CD1c-positive myeloid dendritic cell (primary cell): ENCODE data around the gene IFTAP.
"Not testable (repeated sequence)": the region's sequence is repeated elsewhere in the genome, so short reads cannot be mapped to it uniquely, and the experiment has no call there.

Experiments
- DNase-seq: peaks from one replicate; pipeline ENCODE4 v3.0.0-alpha.2; 2016; ENCODE audit errors: extremely low spot score

Gene IFTAP

GRCh38 chr11:36638556-36638955, 44.3 kb downstream of the IFTAP start:
- no peak for DNase-seq

DNA sequence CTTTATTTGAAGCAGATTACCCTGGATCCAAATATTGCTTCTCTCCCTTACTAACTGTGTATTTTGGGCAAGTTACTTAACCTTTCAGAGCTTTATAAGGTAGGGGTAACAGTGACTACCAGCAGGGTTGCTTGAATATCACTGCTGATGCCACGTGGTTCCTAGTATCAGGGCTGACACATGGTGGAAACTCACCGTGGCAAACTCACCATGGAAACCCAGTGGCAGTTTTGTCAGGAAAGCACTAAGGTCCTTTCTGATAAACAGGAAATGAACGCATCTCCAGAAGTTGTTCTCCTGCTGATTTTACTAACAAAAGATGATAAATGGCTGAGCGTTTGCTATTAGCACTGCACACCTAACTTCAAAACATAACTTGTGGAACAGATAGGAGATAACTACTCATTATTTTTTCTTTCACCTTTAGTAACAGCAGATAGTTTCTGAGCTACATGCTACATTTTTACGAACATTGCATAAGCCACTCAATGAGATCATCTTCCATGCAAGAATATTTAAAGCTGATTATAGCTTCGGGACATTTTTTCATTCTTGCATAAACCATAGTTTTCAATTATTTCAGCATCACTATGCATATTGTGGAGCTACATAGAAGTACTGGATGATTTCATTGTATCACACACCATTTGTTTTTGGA, 63.4 kb downstream of the IFTAP start:
- DNase-seq = no peak

DNA sequence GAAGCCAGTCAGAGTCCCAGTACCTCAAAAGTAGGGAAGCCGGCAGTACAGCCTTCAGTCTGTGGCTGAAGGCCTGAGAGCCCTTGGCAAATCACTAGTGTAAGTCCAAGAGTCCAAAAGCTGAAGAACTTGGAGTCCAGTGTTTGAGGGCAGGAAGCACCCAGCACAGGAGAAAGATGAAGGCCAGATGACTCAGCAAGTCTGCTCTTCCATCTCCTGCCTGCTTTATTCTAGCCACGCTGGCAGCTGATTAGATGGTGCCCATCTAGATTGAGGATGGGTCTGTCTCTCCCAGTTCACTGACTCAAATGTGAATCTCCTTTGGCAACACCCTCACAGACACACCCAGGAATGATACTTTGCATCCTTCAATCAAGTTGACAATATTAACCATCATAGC, 67.1 kb downstream of the IFTAP start:
- DNase-seq = not testable (repeated sequence)

GRCh38 chr11:36672815-36673450, 78.6 kb downstream of the IFTAP start:
- peak; percentile 52 for DNase-seq

DNA sequence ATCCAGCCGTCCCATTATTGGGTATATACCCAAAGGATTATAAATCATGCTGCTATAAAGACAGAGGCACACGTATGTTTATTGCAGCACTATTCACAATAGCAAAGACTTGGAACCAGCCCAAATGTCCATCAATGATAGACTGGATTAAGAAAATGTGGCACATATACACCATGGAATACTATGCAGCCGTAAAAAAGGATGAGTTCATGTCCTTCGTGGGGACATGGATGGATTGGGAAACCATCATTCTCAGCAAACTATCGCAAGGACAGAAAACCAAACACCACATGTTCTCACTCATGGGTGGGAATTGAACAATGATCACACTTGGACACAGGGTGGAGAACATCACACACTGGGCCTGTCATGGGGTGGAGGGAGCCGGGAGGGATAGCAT, 85.2 kb downstream of the IFTAP start:
- DNase-seq = not testable (repeated sequence)

DNA sequence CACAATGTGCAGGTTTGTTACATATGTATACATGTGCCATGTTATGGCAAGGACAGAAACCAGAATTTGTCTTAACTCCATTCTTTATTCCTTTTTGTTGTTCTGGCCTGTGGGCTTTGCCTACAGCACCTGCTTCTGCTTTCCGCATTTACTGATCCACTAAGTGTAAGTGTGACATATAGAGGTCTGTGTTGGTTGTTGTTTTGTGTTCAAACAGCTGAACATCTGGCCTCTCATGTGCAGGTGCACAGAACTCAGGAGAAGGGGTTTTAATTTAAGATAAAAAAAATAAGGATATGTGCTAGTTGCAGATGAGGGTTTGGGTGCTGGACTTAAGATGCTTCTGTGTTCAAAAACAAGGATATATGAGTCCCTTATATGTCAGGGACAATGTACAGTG, 89.5 kb downstream of the IFTAP start:
- no peak for DNase-seq

- no peak for DNase-seq
Observed at GRCh38 chr11:36684840-36685801, 90.8 kb downstream of the IFTAP start.

DNA sequence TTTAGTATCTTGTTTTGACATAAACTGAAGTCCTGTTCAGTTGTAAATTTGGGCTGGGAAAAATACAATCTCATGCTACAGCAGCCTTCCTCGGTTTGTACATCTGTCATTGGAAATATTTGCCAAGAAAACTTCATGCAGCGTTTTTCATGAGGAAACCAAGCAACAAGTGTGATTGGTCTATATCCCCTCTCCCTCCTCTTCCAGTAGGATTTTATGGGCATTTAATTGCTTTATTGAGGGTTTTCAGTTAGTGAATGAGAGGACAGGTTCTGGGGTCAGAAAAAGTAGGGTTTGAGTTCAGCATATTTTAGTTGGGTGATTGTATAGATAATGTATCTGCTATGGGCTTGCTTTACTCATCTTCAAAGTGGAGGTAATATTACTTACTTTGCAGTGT, 93.8 kb downstream of the IFTAP start:
- no peak for DNase-seq

DNA sequence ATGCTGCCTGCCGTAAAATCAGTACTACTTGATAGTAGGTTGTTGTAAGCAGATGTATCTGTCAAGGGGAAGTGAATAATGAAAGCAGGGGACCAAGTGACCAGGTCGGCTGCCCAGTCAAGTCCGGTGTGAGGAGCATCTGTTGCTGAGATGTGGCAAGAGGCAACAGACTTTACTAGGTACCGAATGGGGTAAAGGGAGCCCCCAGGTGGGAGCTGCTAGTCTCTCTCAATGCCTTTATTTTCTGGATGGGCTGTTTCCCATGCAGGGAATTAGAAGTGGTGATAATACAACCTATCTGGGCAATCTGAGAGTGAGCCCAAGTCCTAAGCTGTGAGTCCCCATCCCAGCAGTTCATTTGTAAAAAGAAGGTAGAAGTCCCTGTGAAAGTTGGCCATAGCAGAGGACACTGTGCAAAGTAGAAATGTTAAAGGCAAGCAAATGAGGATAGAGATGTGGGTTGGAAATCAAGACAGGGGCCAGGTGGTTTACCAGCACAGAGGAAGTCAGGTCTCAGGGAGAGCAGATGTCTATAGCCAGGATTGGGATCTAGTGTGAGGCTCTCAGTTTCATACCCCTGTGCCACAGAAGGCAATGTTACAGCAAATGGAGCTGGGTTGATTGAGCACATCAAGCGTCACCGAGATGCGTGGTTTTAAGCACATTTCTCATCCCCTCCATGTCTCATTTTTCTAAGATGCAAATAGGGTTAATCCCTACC, 94.4 kb downstream of the IFTAP start:
- no peak for DNase-seq

GRCh38 chr11:36689442-36689841, 95.1 kb downstream of the IFTAP start:
- no peak for DNase-seq

- no peak for DNase-seq
Observed at GRCh38 chr11:36692704-36693103, 98.4 kb downstream of the IFTAP start.

DNA sequence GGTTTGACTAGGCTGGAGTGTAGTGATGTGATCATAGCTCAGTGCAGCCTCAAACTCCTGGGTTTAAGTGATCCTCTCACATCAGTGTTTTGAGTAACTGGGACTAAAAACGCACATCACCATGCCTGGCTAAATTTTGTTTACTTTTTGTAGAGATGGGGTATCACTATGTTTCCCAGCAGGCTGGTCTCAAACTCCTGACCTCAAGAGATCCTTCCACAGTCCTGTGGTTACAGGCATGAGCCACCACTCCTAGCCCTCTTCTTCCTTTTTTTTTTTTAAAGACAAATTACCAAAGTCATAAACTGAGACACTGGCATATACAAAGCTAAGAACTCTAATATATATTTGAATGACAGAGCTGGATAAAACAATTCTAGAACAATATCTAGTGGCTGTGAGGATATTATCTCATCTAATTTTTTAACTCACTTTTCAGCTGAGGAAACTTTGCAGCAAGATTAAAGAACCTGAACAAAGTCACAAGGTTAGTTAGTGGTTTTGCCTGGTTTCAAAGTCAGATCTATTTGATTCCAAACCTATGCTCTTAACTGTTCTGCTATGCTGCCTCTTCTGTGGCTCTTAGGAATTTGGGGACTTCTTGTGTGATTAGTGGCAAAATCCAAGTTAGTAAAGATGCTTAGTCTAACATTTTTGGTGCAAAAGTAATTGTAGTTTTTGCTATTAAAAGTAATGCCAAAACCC, 99.0 kb downstream of the IFTAP start:
- DNase-seq = no peak

DNA sequence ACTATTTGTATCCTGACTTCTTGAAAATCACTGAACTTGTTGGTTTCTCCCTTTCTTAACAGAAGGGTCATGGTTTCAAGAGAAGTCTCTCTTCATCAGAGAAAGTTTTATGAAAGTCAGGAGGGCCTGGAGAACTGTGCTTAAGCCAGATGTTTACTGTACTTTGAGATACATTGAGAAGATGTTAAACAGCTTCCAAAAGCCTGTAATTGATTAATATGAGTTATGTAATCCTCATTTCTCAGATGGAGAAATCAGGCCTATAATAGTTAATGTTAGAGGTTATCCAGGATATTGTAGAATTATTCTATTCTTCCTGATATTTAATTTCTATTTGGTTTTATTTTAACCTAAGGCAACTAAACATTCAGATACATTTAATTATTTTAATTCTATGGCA, 100.8 kb downstream of the IFTAP start:
- DNase-seq = no peak

- DNase-seq = no peak
Observed at GRCh38 chr11:36695571-36695970, 101.3 kb downstream of the IFTAP start.

DNA sequence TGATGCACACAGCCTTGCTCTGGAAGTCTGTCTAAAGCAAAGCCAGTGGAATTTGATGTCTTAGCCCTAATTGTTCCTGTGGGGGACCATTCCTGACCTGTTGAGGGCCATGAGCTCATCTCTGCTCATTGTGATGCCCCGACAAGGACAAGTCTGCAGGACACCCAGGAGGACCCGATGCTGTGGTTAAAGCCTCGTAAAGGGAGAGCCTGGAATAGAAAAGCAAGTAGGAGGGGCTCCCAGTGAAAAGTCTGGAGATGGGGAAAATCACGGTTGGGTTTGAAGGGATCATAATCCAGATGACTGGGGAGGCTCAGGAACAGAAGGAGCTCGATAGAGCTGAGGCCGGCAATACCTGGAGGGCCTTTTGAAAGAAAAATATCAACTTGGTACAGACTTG, 102.2 kb downstream of the IFTAP start:
- DNase-seq = no peak

DNA sequence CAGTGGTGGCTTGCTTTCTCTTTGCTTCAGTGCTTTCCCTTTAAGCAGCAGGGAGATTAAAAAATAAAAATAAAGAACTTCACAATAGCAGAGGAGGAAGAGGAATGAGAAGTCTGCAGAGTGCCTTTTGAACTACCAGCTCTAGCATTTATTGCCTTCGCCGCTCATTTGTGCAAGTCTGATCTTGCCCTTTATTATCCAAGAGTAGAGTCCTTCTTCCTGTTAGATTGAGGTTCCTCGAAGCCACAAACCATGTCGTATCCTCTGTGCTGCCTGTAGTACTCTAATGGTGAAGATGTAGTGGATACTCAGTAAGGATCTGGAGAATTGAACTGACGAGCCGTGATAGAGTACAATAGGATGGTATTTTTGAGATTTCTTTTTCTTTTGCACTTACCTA, 105.0 kb downstream of the IFTAP start:
- no peak for DNase-seq

DNA sequence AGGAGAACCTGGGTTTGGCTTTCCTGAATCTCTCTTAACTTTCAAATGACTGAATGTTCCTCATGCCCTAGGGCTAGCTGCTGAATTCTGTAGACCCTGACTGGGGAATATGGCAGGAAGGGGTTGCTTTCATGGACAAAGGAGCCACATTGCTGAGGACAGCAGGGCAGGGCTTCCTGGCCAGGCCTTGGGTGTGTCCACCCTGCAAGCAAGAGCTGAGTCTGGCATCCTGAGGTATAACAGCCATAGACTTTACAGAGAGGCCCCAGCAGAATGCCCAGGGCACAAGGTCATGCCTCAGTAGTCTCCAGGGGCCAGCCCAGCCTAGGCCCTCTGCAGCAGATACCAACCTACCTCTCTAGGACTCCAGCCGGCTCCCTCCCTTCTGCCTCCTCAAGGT, 105.9 kb downstream of the IFTAP start:
- DNase-seq = no peak

GRCh38 chr11:36702330-36703054, 108.2 kb downstream of the IFTAP start:
- peak; percentile 73 for DNase-seq

DNA sequence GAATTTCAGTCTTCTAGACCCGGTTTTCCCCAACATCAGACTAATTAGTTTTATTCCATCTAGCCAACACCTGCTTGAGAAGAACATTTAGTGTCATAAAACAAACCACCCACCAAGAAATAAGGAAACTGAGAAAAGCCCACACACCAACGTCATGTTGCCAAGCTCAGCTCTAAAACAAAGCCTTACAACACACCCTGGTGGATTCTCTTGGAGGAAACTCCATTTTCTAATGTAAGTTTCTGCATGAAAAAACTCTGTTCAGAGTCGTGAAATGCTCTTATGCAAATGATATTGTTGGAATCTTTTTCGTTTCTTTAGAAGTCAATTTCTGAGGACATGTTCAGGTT, 108.7 kb downstream of the IFTAP start:
- DNase-seq = peak; percentile 45
